GM18508 (cell line): ENCODE measurements around the gene CEP120.
"Not testable (repeated sequence)": the region's sequence is repeated elsewhere in the genome, so short reads cannot be mapped to it uniquely, and the experiment has no call there.

Source experiments
- ATAC-seq: cut with Tn5 transposase; IDR thresholded peaks from one replicate; pipeline ENCODE4 v1.9.1; 2021; ENCODE audit warnings: moderate number of reproducible peaks; ENCODE audit not compliant: insufficient read depth, unreplicated experiment

CEP120 gene

DNA sequence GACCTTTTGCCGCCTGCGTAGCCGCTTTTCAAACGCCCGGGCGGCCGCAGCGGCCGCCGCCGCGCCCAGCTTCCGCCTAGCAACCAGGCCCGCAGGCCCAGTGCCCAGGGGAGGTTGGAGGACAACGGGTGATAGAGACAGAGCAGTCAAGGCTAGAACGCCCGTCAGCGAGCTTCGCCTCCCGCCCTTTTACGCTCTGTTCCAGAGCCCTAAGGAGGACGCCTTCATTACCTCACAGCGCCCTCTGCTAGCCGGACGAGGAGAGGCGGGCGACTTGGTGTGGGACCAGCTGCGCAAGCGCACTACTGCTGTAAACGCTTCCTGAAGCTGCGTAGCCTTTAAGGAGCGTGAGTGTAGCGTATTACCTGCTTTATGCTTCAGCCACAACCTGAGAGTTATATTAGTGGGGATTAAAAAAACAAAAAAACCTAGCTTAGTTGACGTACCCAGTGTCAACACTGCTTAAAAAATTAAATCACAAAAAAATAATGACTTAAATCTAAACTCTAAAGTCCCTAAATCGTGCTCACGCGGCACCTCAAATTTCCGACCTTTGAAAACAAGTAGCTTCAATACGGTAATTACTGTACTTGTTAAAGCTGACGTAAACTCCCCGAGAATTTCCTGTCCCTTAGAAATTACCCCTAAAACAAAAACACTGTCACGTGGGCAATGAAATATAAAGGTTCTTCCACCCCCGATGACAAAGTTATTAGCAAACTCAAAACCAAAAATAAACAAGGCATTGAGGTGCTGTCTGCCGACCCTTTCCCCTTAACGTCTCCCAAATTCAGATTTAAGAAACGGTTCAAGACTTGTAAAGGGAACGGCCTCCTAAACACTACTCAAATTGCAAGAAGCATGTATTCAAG is at the start of gene CEP120:
CEP120 (minus strand) TSS at position 126 of the 872 bp plus-strand sequence. CDS start 405 bp downstream, outside the sequence.
- ATAC-seq = peak; percentile 96

DNA sequence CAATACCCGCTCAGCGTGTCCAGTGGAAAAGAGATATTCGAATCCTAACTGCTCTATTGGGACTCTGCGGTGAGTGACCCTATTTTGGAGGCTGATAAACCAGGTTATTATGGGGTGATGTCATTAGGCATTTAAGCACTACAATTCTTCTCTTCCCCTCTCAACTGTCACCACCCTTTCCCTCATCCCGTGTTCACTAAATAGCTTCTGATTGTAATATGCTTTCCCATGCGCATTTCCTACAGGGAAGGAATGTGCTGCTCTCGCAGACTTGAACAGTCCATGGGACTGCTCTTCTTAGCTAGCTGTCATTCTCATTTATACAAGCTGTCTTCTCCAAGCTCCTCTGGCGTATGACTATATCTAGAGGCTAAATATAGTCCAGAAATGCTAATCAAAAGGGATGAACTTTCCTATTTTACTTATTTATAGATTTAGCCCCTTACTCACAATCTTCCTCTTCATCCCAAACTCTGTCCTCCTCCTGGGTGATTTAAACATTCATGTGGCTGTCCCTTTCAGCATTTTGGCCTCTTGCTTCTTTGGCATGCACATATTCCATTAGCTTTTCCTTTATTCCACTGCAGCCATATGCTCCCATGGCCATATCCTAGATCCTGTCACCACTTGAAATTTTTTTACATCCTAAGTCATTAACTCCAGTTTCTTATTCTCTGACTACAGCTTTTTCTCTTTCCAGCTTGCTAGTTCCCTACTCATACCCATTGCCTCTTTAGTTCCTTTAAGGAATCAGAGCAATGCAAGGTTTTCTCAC is 49.1 kb upstream of the CEP120 start:
- ATAC-seq = no peak

DNA sequence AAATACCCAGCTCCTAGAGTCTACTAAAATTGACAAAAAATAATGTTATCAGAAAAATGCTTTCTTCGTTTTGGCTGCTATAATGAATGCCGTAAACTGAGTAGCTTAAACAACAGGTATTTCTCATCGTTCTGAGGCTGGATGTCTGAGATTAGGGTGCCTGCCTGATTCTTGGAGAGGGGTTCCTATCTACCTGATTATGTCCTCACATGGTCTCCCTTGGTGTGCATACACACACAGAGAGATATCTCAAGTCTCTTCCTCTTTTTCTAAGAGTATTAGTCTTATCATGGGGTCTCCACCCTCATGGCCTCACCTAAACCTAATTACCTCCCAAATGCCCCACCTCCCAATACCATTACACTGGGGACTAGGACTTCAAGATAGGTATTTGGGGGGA is 48.2 kb upstream of the CEP120 start:
- no peak for ATAC-seq

- not testable (repeated sequence) for ATAC-seq
Measured at GRCh38 chr5:123466839-123467238, 43.6 kb upstream of the CEP120 start.

DNA sequence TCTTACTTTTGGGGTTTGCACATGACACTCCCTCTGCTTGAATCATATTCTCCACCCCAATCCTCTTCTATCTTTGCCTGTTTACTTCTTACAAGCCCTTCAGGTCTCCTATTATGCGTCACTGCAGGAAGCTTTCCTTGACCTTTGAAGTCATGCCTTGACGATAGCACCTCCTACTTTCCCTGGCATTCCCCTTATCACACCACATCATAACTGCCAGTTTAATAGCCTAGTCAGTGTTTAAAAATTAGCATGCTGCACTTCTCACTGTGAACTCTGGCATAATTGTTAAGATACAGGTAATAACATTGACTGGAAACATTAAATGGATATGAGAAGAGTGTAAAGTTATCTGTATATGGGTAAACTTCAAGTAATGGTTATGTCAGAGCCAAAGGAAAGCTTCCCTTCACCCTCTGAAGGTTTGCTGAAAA is 37.1 kb upstream of the CEP120 start:
- no peak for ATAC-seq

DNA sequence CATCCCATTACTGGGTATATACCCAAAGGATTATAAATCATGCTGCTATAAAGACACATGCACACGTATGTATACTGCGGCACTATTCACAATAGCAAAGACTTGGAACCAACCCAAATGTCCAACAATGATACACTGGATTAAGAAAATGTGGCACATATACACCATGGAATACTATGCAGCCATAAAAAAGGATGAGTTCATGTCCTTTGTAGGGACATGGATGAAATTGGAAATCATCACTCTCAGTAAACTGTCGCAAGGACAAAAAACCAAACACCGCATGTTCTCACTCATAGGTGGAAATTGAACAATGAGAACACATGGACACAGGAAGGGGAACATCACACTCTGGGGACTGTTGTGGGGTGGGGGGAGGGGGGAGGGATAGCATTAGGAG is 35.8 kb upstream of the CEP120 start:
- not testable (repeated sequence) for ATAC-seq

DNA sequence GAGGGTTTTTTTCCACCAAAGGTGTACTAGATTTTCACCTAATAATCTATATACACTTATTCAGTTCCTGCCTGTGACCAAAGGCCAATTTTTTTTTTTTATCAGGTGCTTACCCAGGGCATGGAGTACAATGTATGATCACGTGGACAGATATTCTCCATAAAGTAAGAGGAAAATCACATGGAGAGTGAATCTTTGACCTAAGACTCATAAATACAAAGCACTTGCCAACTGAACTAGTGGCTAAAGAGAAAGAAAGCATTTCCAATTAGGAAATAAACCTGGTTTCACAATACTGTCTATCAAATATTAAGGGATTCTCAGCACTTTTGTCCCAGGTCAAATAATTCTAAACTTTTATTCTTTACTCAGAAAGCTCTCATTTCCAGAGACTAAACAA is 33.0 kb upstream of the CEP120 start:
- no peak for ATAC-seq

- ATAC-seq = peak; percentile 82
Measured at GRCh38 chr5:123455640-123456039, 32.4 kb upstream of the CEP120 start.

- no peak for ATAC-seq
Measured at GRCh38 chr5:123455095-123455494, 31.9 kb upstream of the CEP120 start.

DNA sequence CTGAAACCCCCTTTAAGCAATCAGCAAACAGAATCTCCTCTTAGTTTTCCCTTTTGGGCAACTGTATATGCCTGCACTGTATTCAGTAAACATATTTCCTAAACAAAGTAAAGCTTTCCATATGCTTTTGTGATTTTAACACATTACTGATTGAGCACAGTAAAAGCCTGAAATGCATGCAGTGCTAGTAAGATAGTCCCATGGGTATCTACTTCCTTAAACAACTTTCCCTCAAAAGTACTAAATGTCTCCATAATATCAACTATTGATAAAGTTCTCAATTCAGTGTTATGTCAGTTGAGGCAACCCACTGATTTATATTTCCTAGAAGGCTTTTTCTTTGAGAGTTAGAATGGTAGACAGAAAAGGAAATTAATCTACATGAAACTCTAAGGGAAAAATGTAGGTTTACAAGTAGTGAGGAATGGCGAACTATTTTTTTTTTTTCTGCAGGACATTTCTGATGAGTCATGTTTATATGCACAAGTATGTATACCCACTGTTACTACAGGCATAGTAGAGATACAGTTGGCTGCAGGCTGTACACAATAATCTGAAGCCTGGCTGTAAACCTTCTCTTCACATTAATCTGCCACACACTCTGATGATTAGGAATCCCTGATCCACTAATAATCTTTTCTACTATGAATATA is 31.2 kb upstream of the CEP120 start:
- ATAC-seq = no peak

- ATAC-seq = no peak
Measured at GRCh38 chr5:123452401-123452800, 29.2 kb upstream of the CEP120 start.

DNA sequence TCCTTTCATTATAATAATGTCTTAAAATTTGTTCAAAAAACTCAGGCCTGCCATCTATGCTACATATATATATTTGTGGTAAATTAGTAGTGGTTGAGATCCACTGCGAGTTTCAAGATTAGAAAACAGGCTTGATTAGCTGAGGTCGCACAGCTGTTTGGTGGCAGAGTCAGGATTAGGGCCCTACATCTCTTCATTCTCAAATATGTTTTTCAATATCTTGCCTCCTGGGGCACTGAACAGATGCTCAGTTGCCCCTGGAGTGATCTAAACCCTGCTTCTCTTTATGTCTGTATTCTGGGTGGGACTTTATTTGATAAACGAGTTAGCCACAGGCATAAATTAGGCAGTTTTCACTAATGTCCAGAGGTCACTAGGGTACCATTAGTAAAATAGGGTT is 27.8 kb upstream of the CEP120 start:
- ATAC-seq = no peak

DNA sequence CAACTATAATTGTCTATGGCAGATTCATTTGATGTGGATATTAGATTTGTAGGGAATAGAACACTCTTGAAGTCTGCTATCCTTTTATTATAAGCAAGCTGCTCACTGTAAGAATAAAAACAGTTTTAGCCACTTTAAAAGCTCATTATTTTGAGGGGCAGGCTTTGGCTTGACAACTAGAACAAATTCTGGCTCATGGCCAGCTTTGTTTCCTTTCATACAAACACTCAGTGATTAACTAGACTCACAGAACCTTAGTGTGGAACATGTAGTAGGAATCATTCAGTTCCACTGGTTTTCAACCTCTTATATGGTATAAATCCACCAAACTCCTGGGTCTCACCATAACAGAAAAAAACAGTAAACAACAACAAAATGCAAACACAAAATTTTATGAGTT is 27.4 kb upstream of the CEP120 start:
- no peak for ATAC-seq

DNA sequence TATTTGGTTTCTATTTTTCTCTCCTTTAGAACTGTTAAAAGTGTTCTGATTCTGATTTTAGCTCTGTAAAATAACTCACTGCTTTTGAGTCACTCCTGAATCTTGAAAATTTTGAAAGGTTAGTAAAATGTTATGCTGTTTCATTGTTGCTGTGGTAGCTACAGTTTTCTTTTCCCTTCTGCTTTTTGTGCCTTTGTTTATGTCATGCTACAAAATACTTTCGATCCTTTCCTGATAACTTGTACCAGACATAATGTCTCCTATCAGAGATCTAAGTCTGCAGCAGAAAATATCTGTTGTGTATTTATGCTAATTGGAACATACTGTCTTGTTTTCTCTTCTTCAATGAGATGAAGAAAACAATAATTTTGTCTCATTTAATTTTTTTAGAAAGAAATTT is 26.9 kb upstream of the CEP120 start:
- ATAC-seq = peak; percentile 22

DNA sequence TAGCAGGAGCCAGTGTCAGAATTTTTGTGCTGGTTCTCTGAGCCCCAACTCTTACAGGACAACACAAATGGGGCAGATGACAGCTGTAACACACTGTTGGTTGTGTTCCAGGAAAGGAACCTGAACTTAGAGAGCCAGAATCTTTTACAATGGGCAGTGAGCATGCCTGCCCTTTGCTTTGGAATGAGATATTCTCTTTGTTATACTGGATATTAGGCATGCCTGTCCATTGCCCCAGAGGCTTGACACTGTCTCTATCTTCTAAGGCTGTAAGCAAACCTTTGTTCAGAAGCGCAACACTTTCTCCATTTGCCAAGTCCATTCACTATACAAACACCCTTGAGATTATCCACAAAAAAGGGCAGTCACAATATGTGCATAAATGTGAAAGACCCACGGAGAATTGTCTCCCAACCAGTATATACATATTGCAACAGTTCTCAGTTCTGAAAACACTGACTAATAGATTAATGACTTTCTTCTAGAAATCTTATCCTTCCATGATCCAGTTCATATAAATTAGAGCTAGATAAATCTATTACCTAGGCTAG is 26.3 kb upstream of the CEP120 start:
- no peak for ATAC-seq

DNA sequence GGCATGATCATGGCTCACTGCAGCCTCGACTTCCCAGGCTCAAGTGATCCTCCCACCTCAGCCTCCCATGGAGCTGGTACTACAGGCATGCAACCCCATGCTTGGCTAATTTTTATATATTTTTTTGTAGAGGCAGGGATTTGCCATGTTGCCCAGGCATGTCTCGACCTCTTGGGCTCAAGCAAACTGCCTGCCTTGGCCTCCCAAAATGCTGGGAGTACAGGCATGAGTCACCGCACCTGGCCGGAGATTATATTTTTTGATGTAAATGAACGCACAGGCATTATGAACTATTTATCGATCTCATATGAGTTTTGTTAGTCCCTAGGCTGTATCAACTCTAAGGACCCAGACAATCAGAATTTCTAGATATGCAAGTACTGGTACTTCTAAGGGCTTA is 25.5 kb upstream of the CEP120 start:
- ATAC-seq = no peak

- ATAC-seq = peak; percentile 89
Measured at GRCh38 chr5:123448017-123448617, 24.9 kb upstream of the CEP120 start.

- ATAC-seq = no peak
Measured at GRCh38 chr5:123444016-123444415, 20.8 kb upstream of the CEP120 start.

DNA sequence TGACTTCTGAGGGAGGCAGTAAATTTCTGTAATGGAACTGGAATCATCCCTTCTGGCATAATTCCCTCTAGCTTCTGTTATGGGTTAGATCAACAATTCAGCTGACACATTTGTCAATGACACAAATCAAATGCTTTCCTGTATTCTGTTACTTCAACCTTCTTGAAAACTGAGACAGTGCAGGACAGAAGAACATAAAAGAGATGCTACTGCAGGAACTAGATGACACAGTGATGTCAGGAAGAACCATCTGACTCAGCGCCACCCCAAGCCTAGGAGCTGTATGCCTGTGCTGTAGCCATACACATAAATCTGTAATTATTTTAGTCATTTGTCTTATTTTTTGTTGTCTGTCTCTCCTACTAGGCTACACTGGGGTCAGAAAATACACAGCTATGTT is 18.2 kb upstream of the CEP120 start:
- no peak for ATAC-seq

DNA sequence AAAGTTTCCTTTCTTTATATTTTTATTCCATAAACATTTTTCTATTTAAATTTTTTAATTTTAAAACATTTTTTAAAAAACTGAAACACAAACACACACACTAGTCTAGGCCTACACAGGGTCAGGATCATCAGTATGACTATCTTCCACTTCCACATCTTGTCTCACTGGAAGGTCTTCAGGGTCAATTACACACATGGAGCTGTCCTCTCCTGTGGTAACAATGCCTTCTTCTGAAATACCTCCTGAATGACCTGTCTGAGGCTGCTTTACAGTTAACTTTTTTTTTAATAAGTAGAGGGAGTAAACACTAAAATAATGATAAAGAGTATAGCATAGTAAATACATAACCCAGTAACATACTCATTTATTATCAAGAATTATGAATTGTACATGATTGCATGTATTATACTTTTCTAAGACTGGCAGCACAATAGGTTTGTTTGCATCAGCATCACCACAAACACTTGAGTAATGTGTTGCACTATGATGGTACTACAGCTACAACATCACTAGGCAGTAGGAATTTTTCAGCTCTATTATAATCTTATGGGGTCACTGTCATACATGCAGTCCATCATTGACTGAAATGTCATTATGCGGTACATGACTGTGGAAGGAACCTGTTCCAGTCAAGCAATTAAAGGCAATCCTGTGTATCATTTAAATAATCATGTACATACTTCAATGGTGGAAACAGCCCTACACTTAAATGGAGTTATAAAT is 17.4 kb upstream of the CEP120 start:
- no peak for ATAC-seq
